HK-2 (cell line): ENCODE measurements around the gene B4GALT5.
"Not testable (repeated sequence)": the region's sequence is repeated elsewhere in the genome, so short reads cannot be mapped to it uniquely, and the experiment has no call there.

Experiments
- DNase-seq: peaks from one replicate; pipeline ENCODE4 v3.0.0-alpha.2; 2018; ENCODE audit not compliant: unreplicated experiment

B4GALT5 gene

GRCh38 chr20:49628280-49628679 lies 85.4 kb downstream of the B4GALT5 start:
- not testable (repeated sequence) for DNase-seq

GRCh38 chr20:49627329-49627761 lies 86.3 kb downstream of the B4GALT5 start:
- no peak for DNase-seq

GRCh38 chr20:49624988-49625387 lies 88.7 kb downstream of the B4GALT5 start:
- DNase-seq = not testable (repeated sequence)

GRCh38 chr20:49624317-49624716 lies 89.4 kb downstream of the B4GALT5 start:
- DNase-seq = no peak

GRCh38 chr20:49622243-49622642 lies 91.4 kb downstream of the B4GALT5 start:
- DNase-seq = no peak

- no peak for DNase-seq
Measured at GRCh38 chr20:49620364-49621240, 93.1 kb downstream of the B4GALT5 start.

- DNase-seq = no peak
Measured at GRCh38 chr20:49619113-49620048, 94.3 kb downstream of the B4GALT5 start.

- DNase-seq = no peak
Measured at GRCh38 chr20:49618289-49618688, 95.4 kb downstream of the B4GALT5 start.

- not testable (repeated sequence) for DNase-seq
Measured at GRCh38 chr20:49617394-49617793, 96.3 kb downstream of the B4GALT5 start.

GRCh38 chr20:49616154-49617007 lies 97.3 kb downstream of the B4GALT5 start:
- no peak for DNase-seq

GRCh38 chr20:49615401-49616153 lies 98.1 kb downstream of the B4GALT5 start:
- peak; percentile 24 for DNase-seq

- DNase-seq = not testable (repeated sequence)
Measured at GRCh38 chr20:49615051-49615400, 98.7 kb downstream of the B4GALT5 start.

GRCh38 chr20:49614338-49615050 lies 99.2 kb downstream of the B4GALT5 start:
- no peak for DNase-seq

- no peak for DNase-seq
Measured at GRCh38 chr20:49612127-49612738, 101.4 kb downstream of the B4GALT5 start.

GRCh38 chr20:49611539-49612126 lies 102.0 kb downstream of the B4GALT5 start:
- not testable (repeated sequence) for DNase-seq

- peak; percentile 93 for DNase-seq
Measured at GRCh38 chr20:49610691-49611538, 102.8 kb downstream of the B4GALT5 start.

- DNase-seq = peak; percentile 75
Measured at GRCh38 chr20:49608752-49609670, 104.7 kb downstream of the B4GALT5 start.
